HG03103 (cell line): ENCODE measurements around the gene BARHL2.

ENCODE experiments used
- ATAC-seq: cut with Tn5 transposase; IDR thresholded peaks from one replicate; pipeline ENCODE4 v1.9.1; 2021; ENCODE audit warnings: low read depth; ENCODE audit not compliant: unreplicated experiment

BARHL2 gene

GRCh38 chr1:90725657-90726424 lies 8.7 kb upstream of the BARHL2 start:
- no peak for ATAC-seq

GRCh38 chr1:90724926-90725656 lies 8.0 kb upstream of the BARHL2 start:
- ATAC-seq = no peak

GRCh38 chr1:90724361-90724760 lies 7.3 kb upstream of the BARHL2 start:
- ATAC-seq = no peak

GRCh38 chr1:90723590-90724108 lies 6.5 kb upstream of the BARHL2 start:
- ATAC-seq = no peak

- no peak for ATAC-seq
Observed at GRCh38 chr1:90722874-90723589, 5.9 kb upstream of the BARHL2 start.

GRCh38 chr1:90721210-90722194 lies 4.4 kb upstream of the BARHL2 start:
- peak; percentile 75 for ATAC-seq

- no peak for ATAC-seq
Observed at GRCh38 chr1:90720145-90720636, 3.1 kb upstream of the BARHL2 start.

GRCh38 chr1:90719330-90720144 lies 2.4 kb upstream of the BARHL2 start:
- no peak for ATAC-seq

GRCh38 chr1:90718411-90719329 lies 1.6 kb upstream of the BARHL2 start:
- no peak for ATAC-seq

- no peak for ATAC-seq
Observed at GRCh38 chr1:90717665-90718410, 736 bp upstream of the BARHL2 start.

GRCh38 chr1:90717356-90717664 lies 208 bp upstream of the BARHL2 start:
- ATAC-seq = no peak

GRCh38 chr1:90716243-90716551 lies 905 bp downstream of the BARHL2 start:
- ATAC-seq = no peak

- no peak for ATAC-seq
Observed at GRCh38 chr1:90715309-90715708, 1.8 kb downstream of the BARHL2 start.

- no peak for ATAC-seq
Observed at GRCh38 chr1:90714521-90714951, 2.6 kb downstream of the BARHL2 start.

GRCh38 chr1:90713741-90714509 lies 3.2 kb downstream of the BARHL2 start:
- no peak for ATAC-seq

- ATAC-seq = no peak
Observed at GRCh38 chr1:90712915-90713730, 4.0 kb downstream of the BARHL2 start.
